ENCODE data around the gene NLRP1. TPM values are rescaled to one million over a fixed set of nuclear protein-coding genes. Genes with fewer than 3 reads are reported as not detected.

Gene NLRP1
- total and polyA plus RNA-seq, 10 of the 15 experiments (the other 5 are each of a cell fraction or from before 2014, with no cell fraction given), result 2.8 to 21.8 (median 11.9) TPM

- TF ChIP-seq NFXL1 (IDR thresholded peaks at IDR 0.05; ENCODE audit: borderline replicate concordance), result no peak
- TF ChIP-seq JUND (IDR thresholded peaks at IDR 0.05; ENCODE audit: low read depth, low read length), result no peak
- TF ChIP-seq ZBED1 (IDR thresholded peaks at IDR 0.05; ENCODE audit: borderline replicate concordance), result no peak
- TF ChIP-seq KLF5 (IDR thresholded peaks at IDR 0.05; ENCODE audit: partially characterized antibody), result no peak
- TF ChIP-seq, protein P1, sequence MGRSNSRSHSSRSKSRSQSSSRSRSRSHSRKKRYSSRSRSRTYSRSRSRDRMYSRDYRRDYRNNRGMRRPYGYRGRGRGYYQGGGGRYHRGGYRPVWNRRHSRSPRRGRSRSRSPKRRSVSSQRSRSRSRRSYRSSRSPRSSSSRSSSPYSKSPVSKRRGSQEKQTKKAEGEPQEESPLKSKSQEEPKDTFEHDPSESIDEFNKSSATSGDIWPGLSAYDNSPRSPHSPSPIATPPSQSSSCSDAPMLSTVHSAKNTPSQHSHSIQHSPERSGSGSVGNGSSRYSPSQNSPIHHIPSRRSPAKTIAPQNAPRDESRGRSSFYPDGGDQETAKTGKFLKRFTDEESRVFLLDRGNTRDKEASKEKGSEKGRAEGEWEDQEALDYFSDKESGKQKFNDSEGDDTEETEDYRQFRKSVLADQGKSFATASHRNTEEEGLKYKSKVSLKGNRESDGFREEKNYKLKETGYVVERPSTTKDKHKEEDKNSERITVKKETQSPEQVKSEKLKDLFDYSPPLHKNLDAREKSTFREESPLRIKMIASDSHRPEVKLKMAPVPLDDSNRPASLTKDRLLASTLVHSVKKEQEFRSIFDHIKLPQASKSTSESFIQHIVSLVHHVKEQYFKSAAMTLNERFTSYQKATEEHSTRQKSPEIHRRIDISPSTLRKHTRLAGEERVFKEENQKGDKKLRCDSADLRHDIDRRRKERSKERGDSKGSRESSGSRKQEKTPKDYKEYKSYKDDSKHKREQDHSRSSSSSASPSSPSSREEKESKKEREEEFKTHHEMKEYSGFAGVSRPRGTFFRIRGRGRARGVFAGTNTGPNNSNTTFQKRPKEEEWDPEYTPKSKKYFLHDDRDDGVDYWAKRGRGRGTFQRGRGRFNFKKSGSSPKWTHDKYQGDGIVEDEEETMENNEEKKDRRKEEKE (IDR thresholded peaks at IDR 0.05), result no peak
- TF ChIP-seq, protein P2, sequence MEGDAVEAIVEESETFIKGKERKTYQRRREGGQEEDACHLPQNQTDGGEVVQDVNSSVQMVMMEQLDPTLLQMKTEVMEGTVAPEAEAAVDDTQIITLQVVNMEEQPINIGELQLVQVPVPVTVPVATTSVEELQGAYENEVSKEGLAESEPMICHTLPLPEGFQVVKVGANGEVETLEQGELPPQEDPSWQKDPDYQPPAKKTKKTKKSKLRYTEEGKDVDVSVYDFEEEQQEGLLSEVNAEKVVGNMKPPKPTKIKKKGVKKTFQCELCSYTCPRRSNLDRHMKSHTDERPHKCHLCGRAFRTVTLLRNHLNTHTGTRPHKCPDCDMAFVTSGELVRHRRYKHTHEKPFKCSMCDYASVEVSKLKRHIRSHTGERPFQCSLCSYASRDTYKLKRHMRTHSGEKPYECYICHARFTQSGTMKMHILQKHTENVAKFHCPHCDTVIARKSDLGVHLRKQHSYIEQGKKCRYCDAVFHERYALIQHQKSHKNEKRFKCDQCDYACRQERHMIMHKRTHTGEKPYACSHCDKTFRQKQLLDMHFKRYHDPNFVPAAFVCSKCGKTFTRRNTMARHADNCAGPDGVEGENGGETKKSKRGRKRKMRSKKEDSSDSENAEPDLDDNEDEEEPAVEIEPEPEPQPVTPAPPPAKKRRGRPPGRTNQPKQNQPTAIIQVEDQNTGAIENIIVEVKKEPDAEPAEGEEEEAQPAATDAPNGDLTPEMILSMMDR (IDR thresholded peaks at IDR 0.05 in 2 of 3, conservative IDR thresholded peaks at IDR 0.05 in 1 of 3; ENCODE audit: control insufficient read depth in 2 of 3, extremely low read depth in 1 of 3, insufficient read depth in 1 of 3, low read depth in 3 of 3, low read length in 3 of 3), result no peak
- no peak for TF ChIP-seq DPF2 (IDR thresholded peaks at IDR 0.05)
- TF ChIP-seq TCF12 (IDR thresholded peaks at IDR 0.05; ENCODE audit: low read depth, low read length), result no peak
- TF ChIP-seq ZNF622 (IDR thresholded peaks at IDR 0.05), result no peak
These were observed 31.2 kb upstream of the NLRP1 start (continued) for GRCh38 chr17:5615476-5615875.
